Measurements from ENCODE around the gene PHF3.

Gene PHF3

DNA sequence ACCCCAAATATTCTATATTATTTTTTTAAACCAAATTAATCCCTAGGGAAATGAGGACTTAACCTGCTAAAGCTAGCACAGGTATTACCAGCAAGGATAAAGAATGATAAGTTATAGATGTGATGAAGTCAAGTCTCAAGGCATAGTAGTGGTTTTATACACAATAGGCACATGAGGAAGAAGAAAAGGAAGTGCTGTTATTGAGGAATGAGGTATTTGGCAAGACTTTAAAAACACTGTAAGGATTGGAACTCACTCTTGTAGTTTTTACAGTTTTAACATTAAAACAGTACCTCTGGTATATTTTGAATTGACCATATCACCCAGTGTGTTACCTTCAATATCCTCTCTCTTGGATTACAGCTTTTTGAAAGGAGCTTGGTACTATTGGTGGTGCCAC, 54.6 kb downstream of the PHF3 start:
- TF ChIP-seq SIN3A (IDR thresholded peaks at IDR 0.05; ENCODE audit: borderline replicate concordance, insufficient read depth, low read length) (no peak), POLR2AphosphoS5 (IDR thresholded peaks at IDR 0.05; ENCODE audit: low read depth, low read length) (no peak), TAF1 (IDR thresholded peaks at IDR 0.05; ENCODE audit: borderline replicate concordance, insufficient read depth, low read length) (no peak), FOXP2 (optimal IDR thresholded peaks at IDR 0.05; ENCODE audit: borderline replicate concordance, extremely low read depth, extremely low read length, insufficient read depth) (no peak)
- TF ChIP-seq, protein P1, sequence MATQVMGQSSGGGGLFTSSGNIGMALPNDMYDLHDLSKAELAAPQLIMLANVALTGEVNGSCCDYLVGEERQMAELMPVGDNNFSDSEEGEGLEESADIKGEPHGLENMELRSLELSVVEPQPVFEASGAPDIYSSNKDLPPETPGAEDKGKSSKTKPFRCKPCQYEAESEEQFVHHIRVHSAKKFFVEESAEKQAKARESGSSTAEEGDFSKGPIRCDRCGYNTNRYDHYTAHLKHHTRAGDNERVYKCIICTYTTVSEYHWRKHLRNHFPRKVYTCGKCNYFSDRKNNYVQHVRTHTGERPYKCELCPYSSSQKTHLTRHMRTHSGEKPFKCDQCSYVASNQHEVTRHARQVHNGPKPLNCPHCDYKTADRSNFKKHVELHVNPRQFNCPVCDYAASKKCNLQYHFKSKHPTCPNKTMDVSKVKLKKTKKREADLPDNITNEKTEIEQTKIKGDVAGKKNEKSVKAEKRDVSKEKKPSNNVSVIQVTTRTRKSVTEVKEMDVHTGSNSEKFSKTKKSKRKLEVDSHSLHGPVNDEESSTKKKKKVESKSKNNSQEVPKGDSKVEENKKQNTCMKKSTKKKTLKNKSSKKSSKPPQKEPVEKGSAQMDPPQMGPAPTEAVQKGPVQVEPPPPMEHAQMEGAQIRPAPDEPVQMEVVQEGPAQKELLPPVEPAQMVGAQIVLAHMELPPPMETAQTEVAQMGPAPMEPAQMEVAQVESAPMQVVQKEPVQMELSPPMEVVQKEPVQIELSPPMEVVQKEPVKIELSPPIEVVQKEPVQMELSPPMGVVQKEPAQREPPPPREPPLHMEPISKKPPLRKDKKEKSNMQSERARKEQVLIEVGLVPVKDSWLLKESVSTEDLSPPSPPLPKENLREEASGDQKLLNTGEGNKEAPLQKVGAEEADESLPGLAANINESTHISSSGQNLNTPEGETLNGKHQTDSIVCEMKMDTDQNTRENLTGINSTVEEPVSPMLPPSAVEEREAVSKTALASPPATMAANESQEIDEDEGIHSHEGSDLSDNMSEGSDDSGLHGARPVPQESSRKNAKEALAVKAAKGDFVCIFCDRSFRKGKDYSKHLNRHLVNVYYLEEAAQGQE (IDR thresholded peaks at IDR 0.05; ENCODE audit: insufficient read depth in 1 of 2, low read depth in 2 of 2, low read length in 2 of 2) = no peak

DNA sequence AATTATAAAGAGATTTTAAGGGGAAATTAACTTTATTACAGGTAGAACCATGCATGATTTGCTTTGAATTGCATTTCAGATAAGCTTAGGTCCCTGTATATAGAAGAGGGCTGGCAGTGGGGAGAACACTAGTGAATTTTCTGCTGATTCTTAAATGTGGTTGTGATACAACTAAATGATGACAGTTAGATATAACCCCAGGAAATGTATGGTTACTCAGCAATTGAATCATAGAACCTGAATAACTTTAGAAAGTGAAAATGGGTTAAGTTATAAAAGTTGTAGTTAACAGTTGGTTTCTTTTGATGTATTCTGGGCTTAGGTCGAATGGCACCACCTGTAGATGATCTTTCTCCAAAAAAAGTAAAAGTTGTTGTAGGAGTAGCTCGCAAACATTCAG, 70.1 kb downstream of the PHF3 start:
- TF ChIP-seq TAF1 (IDR thresholded peaks at IDR 0.05; ENCODE audit: borderline replicate concordance, insufficient read depth, low read length) = no peak
- no peak for TF ChIP-seq SIN3A (IDR thresholded peaks at IDR 0.05; ENCODE audit: borderline replicate concordance, insufficient read depth, low read length)
- TF ChIP-seq POLR2AphosphoS5 (IDR thresholded peaks at IDR 0.05; ENCODE audit: low read depth, low read length) = no peak
- TF ChIP-seq FOXP2 (optimal IDR thresholded peaks at IDR 0.05; ENCODE audit: borderline replicate concordance, extremely low read depth, extremely low read length, insufficient read depth) = no peak
- TF ChIP-seq, protein P1 (IDR thresholded peaks at IDR 0.05; ENCODE audit: insufficient read depth in 1 of 2, low read depth in 2 of 2, low read length in 2 of 2) = no peak

DNA sequence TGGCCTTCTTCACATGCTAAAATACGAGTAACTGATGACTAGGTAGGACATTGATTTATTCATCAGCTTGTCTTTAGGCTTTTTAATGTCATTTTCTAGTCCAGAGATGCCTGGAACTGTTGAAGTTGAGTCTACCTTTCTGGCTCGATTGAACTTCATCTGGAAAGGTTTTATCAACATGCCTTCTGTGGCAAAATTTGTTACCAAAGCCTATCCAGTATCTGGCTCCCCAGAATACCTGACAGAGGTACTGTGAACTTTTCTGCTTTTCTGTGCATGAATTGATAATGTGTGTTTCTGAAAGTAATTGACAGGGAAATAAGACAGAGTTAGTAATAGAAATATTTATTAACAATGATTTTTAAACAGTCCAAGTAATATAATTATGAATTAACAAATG, 71.0 kb downstream of the PHF3 start:
- TF ChIP-seq, protein P1 (IDR thresholded peaks at IDR 0.05; ENCODE audit: insufficient read depth in 1 of 2, low read depth in 2 of 2, low read length in 2 of 2) = no peak
- TF ChIP-seq TAF1 (IDR thresholded peaks at IDR 0.05; ENCODE audit: borderline replicate concordance, insufficient read depth, low read length) (no peak), FOXP2 (optimal IDR thresholded peaks at IDR 0.05; ENCODE audit: borderline replicate concordance, extremely low read depth, extremely low read length, insufficient read depth) (no peak), SIN3A (IDR thresholded peaks at IDR 0.05; ENCODE audit: borderline replicate concordance, insufficient read depth, low read length) (no peak), POLR2AphosphoS5 (IDR thresholded peaks at IDR 0.05; ENCODE audit: low read depth, low read length) (no peak)

DNA sequence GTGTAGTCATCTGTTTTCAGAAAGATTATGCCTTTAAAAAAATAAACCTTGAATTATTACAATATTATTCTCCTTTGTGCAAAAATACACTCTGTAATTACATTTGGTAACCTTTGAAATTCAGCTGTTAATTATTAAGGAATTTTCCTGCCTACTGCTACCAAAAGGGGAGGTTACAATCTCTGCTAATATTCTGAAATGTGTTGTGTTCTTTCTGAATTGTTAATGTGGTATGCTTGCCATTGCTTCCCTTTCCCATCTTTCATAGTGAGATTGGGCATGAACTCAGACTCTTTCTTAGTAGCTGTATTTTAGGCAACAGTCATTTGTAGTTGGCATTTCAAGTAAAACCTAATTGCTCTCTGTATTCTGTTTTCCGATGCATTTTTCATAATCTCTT, 73.0 kb downstream of the PHF3 start:
- no peak for TF ChIP-seq SIN3A (IDR thresholded peaks at IDR 0.05; ENCODE audit: borderline replicate concordance, insufficient read depth, low read length)
- no peak for TF ChIP-seq TAF1 (IDR thresholded peaks at IDR 0.05; ENCODE audit: borderline replicate concordance, insufficient read depth, low read length)
- no peak for TF ChIP-seq FOXP2 (optimal IDR thresholded peaks at IDR 0.05; ENCODE audit: borderline replicate concordance, extremely low read depth, extremely low read length, insufficient read depth)
- TF ChIP-seq POLR2AphosphoS5 (IDR thresholded peaks at IDR 0.05; ENCODE audit: low read depth, low read length) = no peak
- TF ChIP-seq, protein P1 (IDR thresholded peaks at IDR 0.05; ENCODE audit: insufficient read depth in 1 of 2, low read depth in 2 of 2, low read length in 2 of 2) = no peak

DNA sequence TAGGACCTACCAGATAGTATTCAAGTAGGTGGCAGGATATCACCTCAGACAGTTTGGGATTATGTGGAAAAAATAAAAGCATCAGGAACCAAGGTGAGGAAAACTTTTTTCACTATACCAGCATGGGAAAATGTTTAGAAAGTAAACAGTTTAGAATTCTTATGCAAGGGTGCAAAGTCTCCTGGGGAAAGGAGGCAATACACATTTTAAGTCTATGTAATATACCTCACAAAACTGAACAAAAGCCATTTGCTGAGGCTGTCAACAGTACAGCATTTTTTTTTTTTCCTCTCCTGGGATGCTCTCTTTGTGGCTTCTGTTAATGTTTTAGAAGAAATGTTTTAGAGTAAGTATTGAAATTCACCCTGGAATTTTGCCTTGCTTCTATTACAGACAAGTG, 73.5 kb downstream of the PHF3 start:
- TF ChIP-seq, protein P1 (IDR thresholded peaks at IDR 0.05; ENCODE audit: insufficient read depth in 1 of 2, low read depth in 2 of 2, low read length in 2 of 2) = no peak
- TF ChIP-seq TAF1 (IDR thresholded peaks at IDR 0.05; ENCODE audit: borderline replicate concordance, insufficient read depth, low read length) (no peak), SIN3A (IDR thresholded peaks at IDR 0.05; ENCODE audit: borderline replicate concordance, insufficient read depth, low read length) (no peak), POLR2AphosphoS5 (IDR thresholded peaks at IDR 0.05; ENCODE audit: low read depth, low read length) (no peak), FOXP2 (optimal IDR thresholded peaks at IDR 0.05; ENCODE audit: borderline replicate concordance, extremely low read depth, extremely low read length, insufficient read depth) (no peak)
